ENCODE results near the gene PIGO. TPM values are rescaled to one million over a fixed set of nuclear protein-coding genes. Genes with fewer than 3 reads are reported as not detected.

Gene PIGO
- total and polyA plus RNA-seq, 2 of the 4 experiments (the other 2 are of a cell fraction), result 9.3 to 18.2 TPM

GRCh38 chr9:35116898-35117551 is 20.6 kb upstream of the PIGO start:
- BruUV-seq (replicated peaks), result no TSS peak
- WGBS, 2 experiments (ENCODE audit: extremely low coverage in 2 of 2, insufficient read length in 1 of 2), result 15% methylated on average over 19 of the region's 30 CpGs; no CpG with 5 or more reads in 1 of the 2 experiments
- no peak overlapping the region for H4K5ac ChIP-seq (ENCODE audit: low read depth, low read length)
- H3K9ac ChIP-seq (ENCODE audit: low read depth, low read length), result peak overlapping the region; percentile 52
- DNase-seq, result peak; percentile 90
- peak overlapping the region; percentile 88 for H3K4me2 ChIP-seq (ENCODE audit: low read depth, low read length)
- no peak overlapping the region for H2BK120ac ChIP-seq (ENCODE audit: low read depth, low read length)
- no peaks in the 10 kb centered on the region; the same call in 1 of the 2 replicates for H3K9me1 ChIP-seq (ENCODE audit: insufficient read depth, low read length)
- no peak overlapping the region for H2BK5ac ChIP-seq (ENCODE audit: low read depth, low read length, poor library complexity, severe bottlenecking)
- no peak overlapping the region for H3K23ac ChIP-seq (ENCODE audit: low read depth, low read length)
- POLR2A ChIA-PET (ENCODE audit: unreplicated experiment), result interaction anchor here (0.6 kb wide), 1 partner anchor 142 kb away, joined by 3 read pairs; no protein-coding TSS in a partner anchor
- intact Hi-C loops (cut with micrococcal nuclease) (loop anchor here (1.0 to 5.0 kb wide), 7 partner anchors 45 to 485 kb away; partner anchors contain the start of gene UNC13B), dilution Hi-C loops (cut with HindIII; ENCODE audit: low sequenced_read_pairs, unreplicated experiment) (no loop called here), in situ Hi-C loops (cut with MboI; ENCODE audit: low sequenced_read_pairs) (loop anchor here (5.0 kb wide), 2 partner anchors 360 to 435 kb away; no protein-coding TSS in a partner anchor)
- H3K4me1 ChIP-seq (ENCODE audit: control insufficient read depth, insufficient read depth, low read length), result peaks cover 14% of the 10 kb centered on the region
- H2AK9ac ChIP-seq (replicated peaks; ENCODE audit: low read depth, low read length, poor library complexity), result no peak overlapping the region
- no peak overlapping the region for H2AK5ac ChIP-seq (ENCODE audit: low read depth, low read length)
- peaks cover 8% of the 10 kb centered on the region; the same call in 1 of the 2 replicates for H4K20me1 ChIP-seq (ENCODE audit: insufficient read depth, low read length)
- H2AFZ ChIP-seq (replicated peaks; ENCODE audit: low read length, poor library complexity), result peak overlapping the region; percentile 91
- 0 out of 2 replicates have a peak, but pooled peaks have one; percentile 48 for TF ChIP-seq POLR2A (IDR thresholded peaks at IDR 0.05; ENCODE audit: low read depth, low read length)
- peak; percentile 92 for TF ChIP-seq SMC3 (IDR thresholded peaks at IDR 0.05; ENCODE audit: low read depth, low read length)
- TF ChIP-seq CTCF (conservative IDR thresholded peaks at IDR 0.05; ENCODE audit: low read depth, low read length), result peak; percentile 97
- peak; percentile 95 for TF ChIP-seq RAD21 (IDR thresholded peaks at IDR 0.05; ENCODE audit: low read length)
- TF ChIP-seq MXI1 (IDR thresholded peaks at IDR 0.05; ENCODE audit: borderline replicate concordance, low read depth, low read length), result no peak
- no peak for TF ChIP-seq CEBPB (IDR thresholded peaks at IDR 0.05; ENCODE audit: low read depth, low read length)
- no peak for TF ChIP-seq USF2 (IDR thresholded peaks at IDR 0.05; ENCODE audit: low read depth, low read length)
- peak; percentile 53; the same call in 1 of the 2 replicates for TF ChIP-seq MAZ (IDR thresholded peaks at IDR 0.05; ENCODE audit: borderline replicate concordance, low read depth, low read length)
- no peak for TF ChIP-seq FOS (IDR thresholded peaks at IDR 0.05; ENCODE audit: low read depth, low read length)
- no peak overlapping the region for H3K14ac ChIP-seq (replicated peaks; ENCODE audit: low read depth, low read length)
- no peak overlapping the region for H3K27ac ChIP-seq (ENCODE audit: insufficient read depth, low read length)
- peaks cover 8 to 26% of the 10 kb centered on the region in 2 experiments; a peak in 3 of 4 replicates for H3K79me1 ChIP-seq (ENCODE audit: low read depth in 1 of 2, low read length in 2 of 2)
- H3K18ac ChIP-seq (ENCODE audit: low read depth, low read length), result no peak overlapping the region
- H2BK20ac ChIP-seq (ENCODE audit: low read depth, low read length), result no peak overlapping the region
- H2BK15ac ChIP-seq (ENCODE audit: low read depth, low read length), result no peak overlapping the region
- peaks cover 3% of the 10 kb centered on the region for H3K27me3 ChIP-seq (ENCODE audit: control insufficient read depth, insufficient read depth, low read length)
- no peak overlapping the region for H3K56ac ChIP-seq (ENCODE audit: extremely low read depth, insufficient read depth, low read length)
- H3K9me3 ChIP-seq (ENCODE audit: control insufficient read depth, insufficient read depth, low read length), result no peaks in the 10 kb centered on the region
- peak overlapping the region; percentile 88 for H3K4me3 ChIP-seq (ENCODE audit: insufficient read depth, low read depth, low read length)
- H4K8ac ChIP-seq (ENCODE audit: low read depth in 2 of 2, low read length in 2 of 2), result no peak overlapping the region
- no peaks in the 10 kb centered on the region for H3K36me3 ChIP-seq (ENCODE audit: control insufficient read depth, insufficient read depth, low read length)
- CTCF ChIA-PET, result interaction anchor here (0.7 to 1.2 kb wide), 10 partner anchors 139 to 437 kb away, joined by 3 to 7 read pairs (median 4); no protein-coding TSS in a partner anchor
- H3K4ac ChIP-seq (ENCODE audit: low read depth, low read length), result no peak overlapping the region
- H4K91ac ChIP-seq (ENCODE audit: insufficient read depth, low read depth, low read length), result no peak overlapping the region
- peak; percentile 50 for ATAC-seq (ENCODE audit: low read depth)
